H9 (cell line): ENCODE results near the gene RBMS2. TPM values are rescaled to one million over a fixed set of nuclear protein-coding genes. Genes with fewer than 3 reads are reported as not detected.

Experiments
- DNase-seq: peaks from one replicate; pipeline ENCODE4 v3.0.0-alpha.2; 2017
- H2AFZ ChIP-seq: one replicate; pipeline ENCODE4 v1.6.1; 2013; ENCODE audit warnings: mild to moderate bottlenecking, low read length, control low read depth, moderate library complexity
- H2AK5ac ChIP-seq: 2 replicates; pipeline ENCODE4 v1.6.1; 2013; ENCODE audit warnings: low read length, control low read depth, mixed read lengths; ENCODE audit not compliant: insufficient read length
- H2BK120ac ChIP-seq: one replicate; pipeline ENCODE4 v1.6.1; 2013; ENCODE audit warnings: low read depth, mild to moderate bottlenecking, low read length, control low read depth, inconsistent platforms; ENCODE audit not compliant: poor library complexity, severe bottlenecking
- H2BK12ac ChIP-seq: 2 replicates; pipeline ENCODE4 v1.6.1; 2013; ENCODE audit warnings: low read length, control low read depth, mixed read lengths, low read depth; ENCODE audit not compliant: insufficient read length
- H2BK15ac ChIP-seq: 2 replicates; pipeline ENCODE4 v1.6.1; 2013; ENCODE audit warnings: low read depth, low read length, control low read depth
- H2BK20ac ChIP-seq: one replicate; pipeline ENCODE4 v1.6.1; 2013; ENCODE audit warnings: low read depth, mild to moderate bottlenecking, low read length, control low read depth, inconsistent platforms; ENCODE audit not compliant: poor library complexity, severe bottlenecking
- H2BK5ac ChIP-seq: 2 replicates; pipeline ENCODE4 v1.6.1; 2013; ENCODE audit warnings: low read length, control low read depth, mixed read lengths; ENCODE audit not compliant: insufficient read length
- H3K14ac ChIP-seq: 2 replicates; pipeline ENCODE4 v1.6.1; 2013; ENCODE audit warnings: low read length, control low read depth; ENCODE audit not compliant: insufficient read depth
- H3K18ac ChIP-seq: 2 replicates; pipeline ENCODE4 v1.6.1; 2013; ENCODE audit warnings: low read depth, mild to moderate bottlenecking, mixed read lengths, low read length, control low read depth; ENCODE audit not compliant: insufficient read length
- H3K23ac ChIP-seq: 2 replicates; pipeline ENCODE4 v1.6.1; 2013; ENCODE audit warnings: low read length, control low read depth, mixed read lengths, low read depth; ENCODE audit not compliant: insufficient read length
- H3K23me2 ChIP-seq: 2 replicates; pipeline ENCODE4 v1.6.1; 2013; ENCODE audit warnings: low read depth, mild to moderate bottlenecking, mixed read lengths, low read length, control low read depth; ENCODE audit not compliant: insufficient read length, poor library complexity, severe bottlenecking
- H3K27ac ChIP-seq: 2 replicates; pipeline ENCODE4 v1.5.1; 2013; ENCODE audit warnings: low read length, control low read depth, mixed read lengths, low read depth; ENCODE audit not compliant: insufficient read length
- H3K27me3 ChIP-seq: 2 replicates; pipeline ENCODE4 v1.6.1; 2013; ENCODE audit warnings: low read length, control low read depth, inconsistent platforms; ENCODE audit not compliant: insufficient read depth
- H3K4ac ChIP-seq: 2 replicates; pipeline ENCODE4 v1.6.1; 2013; ENCODE audit warnings: low read depth, mild to moderate bottlenecking, control low read depth, inconsistent platforms, low read length, moderate library complexity
- H3K4me1 ChIP-seq: 2 replicates; pipeline ENCODE4 v1.6.1; 2013; ENCODE audit warnings: low read length, control low read depth, inconsistent platforms; ENCODE audit not compliant: insufficient read depth
- H3K4me2 ChIP-seq: 2 replicates; pipeline ENCODE4 v1.6.1; 2013; ENCODE audit warnings: low read length, control low read depth, mixed read lengths; ENCODE audit not compliant: insufficient read length, insufficient read depth
- H3K56ac ChIP-seq: 2 replicates; pipeline ENCODE4 v1.6.1; 2013; ENCODE audit warnings: low read depth, mild to moderate bottlenecking, mixed read lengths, low read length, control low read depth; ENCODE audit not compliant: insufficient read length
- H3K79me1 ChIP-seq: 2 replicates; pipeline ENCODE4 v1.6.1; 2013; ENCODE audit warnings: low read depth, mild to moderate bottlenecking, moderate library complexity, low read length, control low read depth, inconsistent platforms; ENCODE audit not compliant: insufficient read depth, poor library complexity, severe bottlenecking
- H3K79me2 ChIP-seq: 2 replicates; pipeline ENCODE4 v1.6.1; 2013; ENCODE audit warnings: low read length, control low read depth, inconsistent platforms; ENCODE audit not compliant: insufficient read depth
- H3K9ac ChIP-seq: 2 replicates; pipeline ENCODE4 v1.6.1; 2013; ENCODE audit warnings: low read length, control low read depth, mixed read lengths; ENCODE audit not compliant: insufficient read length; ENCODE audit errors: extremely low read depth
- H3K9me3 ChIP-seq: one replicate; pipeline ENCODE4 v1.6.1; 2013; ENCODE audit warnings: low read depth, low read length, inconsistent platforms; ENCODE audit not compliant: control insufficient read depth
- H3T11ph ChIP-seq: one replicate; pipeline ENCODE4 v1.6.1; 2013; ENCODE audit warnings: mild to moderate bottlenecking, low read length, control low read depth, inconsistent platforms
- H4K20me1 ChIP-seq: one replicate; pipeline ENCODE4 v1.6.1; 2013; ENCODE audit not compliant: control insufficient read depth, insufficient read length, insufficient read depth
- H4K5ac ChIP-seq: 2 replicates; pipeline ENCODE4 v1.6.1; 2013; ENCODE audit warnings: low read depth, mild to moderate bottlenecking, mixed read lengths, low read length, control low read depth; ENCODE audit not compliant: insufficient read length
- H4K8ac ChIP-seq: replicated peaks from 2 replicates; pipeline ENCODE4 v1.6.1; 2013; ENCODE audit warnings: low read length, control low read depth, mixed read lengths, low read depth; ENCODE audit not compliant: insufficient read length
- H4K91ac ChIP-seq: 2 replicates; pipeline ENCODE4 v1.6.1; 2013; ENCODE audit warnings: low read depth, mild to moderate bottlenecking, moderate library complexity, mixed read lengths, low read length, control low read depth; ENCODE audit not compliant: insufficient read length
- H3K27ac Mint-ChIP-seq, 3 experiments: 2 replicates in 2 of 3; 3 replicates in 1 of 3; pipeline ENCODE4 v1.8.0; 2020 to 2021; ENCODE audit warnings: mixed read lengths in 3 of 3, mild to moderate bottlenecking in 1 of 3, moderate library complexity in 1 of 3
- H3K27me3 Mint-ChIP-seq: 2 replicates; pipeline ENCODE4 v1.8.0; 2021; ENCODE audit warnings: low read depth, mild to moderate bottlenecking, moderate library complexity, mixed read lengths
- H3K36me3 Mint-ChIP-seq, 3 experiments: 2 replicates in 2 of 3; 3 replicates in 1 of 3; pipeline ENCODE4 v1.8.0; 2020 to 2021; ENCODE audit warnings: low read depth in 3 of 3, mixed read lengths in 3 of 3; ENCODE audit not compliant: insufficient read depth in 1 of 3
- H3K4me1 Mint-ChIP-seq, 2 experiments: 2 replicates each; pipeline ENCODE4 v1.8.0; 2020; ENCODE audit warnings: mixed read lengths in 2 of 2
- H3K4me3 Mint-ChIP-seq, 2 experiments: 2 replicates in 1 of 2; 3 replicates in 1 of 2; pipeline ENCODE4 v1.8.0; 2020 to 2021; ENCODE audit warnings: mild to moderate bottlenecking in 2 of 2, mixed read lengths in 2 of 2, moderate library complexity in 1 of 2
- H3K9me3 Mint-ChIP-seq, 2 experiments: 2 replicates in 1 of 2; 3 replicates in 1 of 2; pipeline ENCODE4 v1.8.0; 2020; ENCODE audit warnings: mild to moderate bottlenecking in 2 of 2, mixed read lengths in 2 of 2, moderate library complexity in 1 of 2
- CTCF ChIP-seq: fragments of 200-600 bp; sonication (generic); conservative IDR thresholded peaks from 3 replicates; pipeline ENCODE4 v1.8.0; 2021; ENCODE audit warnings: antibody characterized with exemption, mild to moderate bottlenecking
- WGBS: extraction: QIAGEN DNeasy Blood & Tissue Kit; methylation state at CpG from one replicate; pipeline ENCODE4 v1.1.7; 2013; ENCODE audit warnings: missing lambda C conversion rate, low lambda C conversion rate, mixed read lengths; ENCODE audit not compliant: insufficient read length; ENCODE audit errors: extremely low coverage; 5-methylcytosine and 5-hydroxymethylcytosine counted together
- total RNA-seq: library from RNA; stranded (reverse); gene quantifications from 2 replicates; pipeline ENCODE4 v1.2.1, GENCODE V29; 2021

Gene RBMS2
- total RNA-seq, 1 experiment from 2014 or later = 9.5 TPM

- Histone ChIP-seq H3K79me1 (peaks cover 8% of the 10 kb centered on the region), H2BK12ac (no peak overlapping the region), H3K4me2 (no peak overlapping the region), H4K8ac (no peak overlapping the region), H2BK20ac (no peak overlapping the region), H3K9ac (no peak overlapping the region), H3K27me3 (no peaks in the 10 kb centered on the region), H3K23ac (no peak overlapping the region), H3K9me3 (no peaks in the 10 kb centered on the region), H2BK5ac (no peak overlapping the region), H4K20me1 (no peaks in the 10 kb centered on the region), H2AFZ (no peak overlapping the region), H2BK15ac (no peak overlapping the region), H4K91ac (no peak overlapping the region), H3K14ac (no peak overlapping the region), H3K23me2 (no peaks in the 10 kb centered on the region), H2AK5ac (no peak overlapping the region), H3K56ac (no peak overlapping the region), H3K27ac (no peak overlapping the region), H3K4me1 (no peaks in the 10 kb centered on the region), H2BK120ac (no peak overlapping the region), H3K79me2 (peaks cover 5% of the 10 kb centered on the region; the same call in 1 of the 2 replicates), H4K5ac (no peak overlapping the region), H3T11ph (no peak overlapping the region), H3K18ac (no peak overlapping the region), H3K4ac (no peak overlapping the region)
- peaks cover 36 to 85% (median 76%) of the 10 kb centered on the region in 3 experiments; a peak in 6 of 7 replicates for H3K36me3 Mint-ChIP-seq
- TF ChIP-seq CTCF = no peak
- DNase-seq = no peak
- no CpG with 5 or more reads among the region's 3 CpGs for WGBS
- no peak overlapping the region for H3K4me3 Mint-ChIP-seq
- H3K27me3 Mint-ChIP-seq = no peaks in the 10 kb centered on the region
- no peaks in the 10 kb centered on the region for H3K9me3 Mint-ChIP-seq
- H3K27ac Mint-ChIP-seq = no peak overlapping the region; a peak in 1 of 7 replicates
- H3K4me1 Mint-ChIP-seq = no peaks in the 10 kb centered on the region
Observed at GRCh38 chr12:56616244-56616643, 94.6 kb downstream of the RBMS2 start.
